ENCODE data around the gene RPL35.
A peak's percentile ranks its signal among the peaks of the same experiment; 100 is the strongest.

RPL35 gene

GRCh38 chr9:124818431-124819281 is 43.1 kb downstream of the RPL35 start:
- no peak for DNase-seq (ENCODE audit: low read depth)

- no peak for DNase-seq (ENCODE audit: low read depth)
Measured at GRCh38 chr9:124815601-124816000, 46.2 kb downstream of the RPL35 start.

DNA sequence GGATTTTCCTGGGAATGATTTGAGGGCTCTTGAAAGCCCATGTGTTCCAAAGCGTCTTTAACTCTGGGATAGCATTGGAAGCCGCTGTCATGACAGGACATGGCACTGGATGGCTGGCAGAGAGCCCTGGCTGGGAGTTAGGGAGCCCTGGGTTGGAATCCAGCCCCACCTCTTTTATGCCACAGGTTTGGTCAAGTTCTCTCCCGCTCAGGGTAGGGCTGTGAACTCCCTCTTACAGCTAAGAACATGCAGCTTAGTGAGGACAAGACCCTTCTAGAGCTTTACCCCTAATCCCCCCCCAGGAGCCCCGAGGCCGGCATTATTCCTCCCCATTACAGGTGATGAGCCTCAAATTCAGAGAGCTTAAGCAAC is 47.6 kb downstream of the RPL35 start:
- DNase-seq (ENCODE audit: low read depth) = no peak

DNA sequence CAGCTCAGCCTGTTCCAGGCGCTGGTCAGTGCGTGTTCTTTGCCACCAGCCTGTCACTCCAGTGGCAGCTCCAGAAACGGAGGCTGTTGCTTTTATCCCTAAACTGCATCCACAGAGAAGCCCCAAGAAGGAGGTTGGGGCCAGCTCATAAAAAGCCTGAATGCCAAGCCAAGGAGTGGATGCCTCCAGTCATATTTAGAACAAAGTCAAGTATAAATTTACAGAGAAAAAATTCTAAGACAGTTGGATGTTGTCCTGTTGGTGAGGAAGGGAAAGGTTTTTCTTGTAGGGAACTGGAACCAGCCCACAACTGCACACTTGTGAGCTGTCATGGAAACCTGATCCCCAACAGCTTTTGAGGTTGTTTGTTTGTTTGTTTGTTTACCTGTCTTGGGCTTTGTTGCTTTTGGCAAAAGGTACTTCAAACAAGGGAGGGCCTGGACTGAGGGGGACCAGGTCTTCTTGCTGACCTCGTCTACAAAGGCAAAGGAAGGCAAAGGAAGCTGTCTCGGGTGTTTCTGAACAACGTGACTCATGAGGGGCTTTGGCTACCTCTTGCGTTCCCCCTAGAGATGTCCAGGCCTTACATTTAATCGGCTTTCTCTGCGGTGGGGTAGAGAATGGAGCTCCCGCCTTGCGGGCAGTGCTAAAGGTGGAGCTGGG is 48.1 kb downstream of the RPL35 start:
- DNase-seq (ENCODE audit: low read depth) = no peak

DNA sequence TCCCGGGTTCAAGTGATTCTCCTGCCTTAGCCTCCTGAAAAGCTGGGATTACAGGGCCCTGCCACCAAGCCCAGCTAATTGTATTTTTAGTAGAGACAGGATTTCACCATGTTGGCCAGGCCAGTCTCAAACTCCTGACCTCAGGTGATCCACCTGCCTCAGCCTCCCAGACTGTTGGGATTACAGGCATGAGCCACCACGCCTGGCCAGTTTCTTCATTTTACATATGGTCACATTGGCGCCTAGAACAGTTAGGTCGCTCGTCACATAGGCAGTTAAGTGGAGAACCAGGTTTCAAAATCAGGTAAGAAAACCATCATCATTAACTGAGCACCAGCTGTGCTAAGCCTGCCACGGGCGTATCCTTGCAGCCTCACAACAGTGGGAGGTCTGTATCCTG is 48.7 kb downstream of the RPL35 start:
- DNase-seq (ENCODE audit: low read depth) = no peak

GRCh38 chr9:124812441-124812876 is 49.3 kb downstream of the RPL35 start:
- peak; percentile 83 for DNase-seq (ENCODE audit: low read depth)

DNA sequence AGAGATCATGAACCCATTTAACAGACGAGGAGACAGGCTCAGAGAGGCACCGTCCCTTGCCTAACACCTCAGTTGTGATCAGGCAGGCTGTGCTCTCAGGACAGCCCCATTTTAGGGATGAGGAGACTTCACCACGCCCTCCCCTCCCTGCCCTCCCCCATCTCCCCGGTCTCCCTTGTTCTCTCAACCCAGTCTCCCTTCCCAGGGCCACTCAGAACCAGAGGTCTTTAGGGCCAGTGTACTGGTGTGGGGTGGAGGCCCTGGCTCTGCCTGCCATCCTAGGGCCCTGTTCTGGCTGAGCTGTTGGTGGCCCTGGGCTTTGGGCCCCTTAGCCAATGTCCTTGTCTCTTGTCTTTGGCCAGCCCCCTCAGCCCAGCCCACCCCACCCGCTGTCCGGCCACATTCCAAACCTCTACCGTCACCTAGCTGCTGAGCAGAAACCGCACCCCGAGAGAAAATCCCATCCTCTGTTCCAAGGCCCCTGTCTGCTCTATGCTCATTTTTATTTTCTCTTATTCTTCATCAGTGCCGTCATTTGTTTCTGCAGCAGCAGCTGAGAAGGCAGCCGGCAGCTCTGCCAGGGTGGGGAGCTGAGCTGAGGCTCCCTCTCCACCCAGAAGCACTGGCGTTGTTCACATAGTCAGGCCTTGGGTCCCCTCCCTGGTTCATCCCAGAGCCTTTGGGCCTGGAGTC is 50.9 kb downstream of the RPL35 start:
- DNase-seq (ENCODE audit: low read depth) = no peak

DNA sequence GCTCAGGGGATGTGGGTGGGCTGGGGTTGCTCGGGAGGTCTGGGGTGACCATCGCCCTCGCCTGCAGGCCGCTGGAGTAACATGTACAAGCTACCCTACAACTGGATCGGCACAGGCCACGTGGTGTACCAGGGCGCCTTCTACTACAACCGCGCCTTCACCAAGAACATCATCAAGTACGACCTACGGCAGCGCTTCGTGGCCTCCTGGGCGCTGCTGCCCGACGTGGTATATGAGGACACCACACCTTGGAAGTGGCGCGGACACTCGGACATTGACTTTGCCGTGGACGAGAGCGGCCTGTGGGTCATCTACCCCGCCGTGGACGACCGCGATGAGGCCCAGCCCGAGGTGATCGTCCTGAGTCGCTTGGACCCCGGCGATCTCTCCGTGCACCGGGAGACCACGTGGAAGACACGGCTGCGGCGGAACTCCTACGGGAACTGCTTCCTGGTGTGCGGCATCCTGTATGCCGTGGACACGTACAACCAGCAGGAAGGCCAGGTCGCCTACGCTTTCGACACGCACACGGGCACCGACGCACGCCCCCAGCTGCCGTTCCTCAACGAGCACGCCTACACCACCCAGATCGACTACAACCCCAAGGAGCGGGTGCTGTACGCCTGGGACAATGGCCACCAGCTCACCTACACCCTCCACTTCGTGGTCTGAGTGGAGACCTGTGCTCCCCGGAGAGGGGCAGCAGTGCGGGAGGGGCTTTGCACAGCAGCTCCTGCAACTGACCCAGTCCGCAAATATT is 51.8 kb downstream of the RPL35 start:
- no peak for DNase-seq (ENCODE audit: low read depth)

GRCh38 chr9:124809211-124809610 is 52.5 kb downstream of the RPL35 start:
- DNase-seq (ENCODE audit: low read depth) = no peak

- DNase-seq (ENCODE audit: low read depth) = no peak
Measured at GRCh38 chr9:124808246-124808956, 53.4 kb downstream of the RPL35 start.
